Stimulated activated CD8-positive, alpha-beta memory T cell treated with anti-CD3 and anti-CD28 coated beads, Interleukin-7, amount 100 ng/mL, for 1 hour (primary cell): ENCODE measurements around the gene SPG7.
"Not testable (repeated sequence)": the region's sequence is repeated elsewhere in the genome, so short reads cannot be mapped to it uniquely, and the experiment has no call there.

ENCODE experiments used
- DNase-seq, 2 donors: peaks; one replicate each; pipeline ENCODE4 v3.0.0-alpha.2; 2020; ENCODE audit warnings: low read depth in 2 of 2

SPG7 gene

DNA sequence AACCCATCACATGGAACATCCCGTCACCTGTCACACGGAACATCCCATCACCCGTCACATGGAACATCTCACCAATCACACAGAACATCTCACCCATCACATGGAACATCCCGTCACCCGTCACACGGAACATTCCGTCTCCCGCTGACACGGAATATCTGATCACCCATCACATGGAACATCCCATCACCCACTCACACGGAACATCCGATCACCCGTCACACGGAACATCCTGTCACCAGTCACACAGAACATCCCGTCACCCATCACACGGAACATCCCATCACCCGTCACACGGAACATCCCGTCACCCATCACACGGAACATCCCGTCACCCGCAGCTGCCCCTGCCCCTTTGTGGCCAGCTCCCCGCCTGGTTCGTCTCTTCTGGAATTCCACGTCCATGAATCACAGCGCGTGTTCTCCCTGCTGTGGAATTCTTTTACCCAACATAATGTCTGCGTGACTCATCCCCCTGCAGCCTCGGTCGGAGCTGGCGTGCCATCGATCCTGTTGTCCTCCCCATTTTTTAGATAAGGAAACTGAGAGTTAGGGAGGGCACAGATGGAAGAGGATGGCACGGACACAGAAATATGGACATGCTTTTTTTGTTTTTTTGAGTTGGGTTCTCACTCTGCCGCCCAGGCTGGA is 73.0 kb downstream of the SPG7 start:
- no peak for DNase-seq

DNA sequence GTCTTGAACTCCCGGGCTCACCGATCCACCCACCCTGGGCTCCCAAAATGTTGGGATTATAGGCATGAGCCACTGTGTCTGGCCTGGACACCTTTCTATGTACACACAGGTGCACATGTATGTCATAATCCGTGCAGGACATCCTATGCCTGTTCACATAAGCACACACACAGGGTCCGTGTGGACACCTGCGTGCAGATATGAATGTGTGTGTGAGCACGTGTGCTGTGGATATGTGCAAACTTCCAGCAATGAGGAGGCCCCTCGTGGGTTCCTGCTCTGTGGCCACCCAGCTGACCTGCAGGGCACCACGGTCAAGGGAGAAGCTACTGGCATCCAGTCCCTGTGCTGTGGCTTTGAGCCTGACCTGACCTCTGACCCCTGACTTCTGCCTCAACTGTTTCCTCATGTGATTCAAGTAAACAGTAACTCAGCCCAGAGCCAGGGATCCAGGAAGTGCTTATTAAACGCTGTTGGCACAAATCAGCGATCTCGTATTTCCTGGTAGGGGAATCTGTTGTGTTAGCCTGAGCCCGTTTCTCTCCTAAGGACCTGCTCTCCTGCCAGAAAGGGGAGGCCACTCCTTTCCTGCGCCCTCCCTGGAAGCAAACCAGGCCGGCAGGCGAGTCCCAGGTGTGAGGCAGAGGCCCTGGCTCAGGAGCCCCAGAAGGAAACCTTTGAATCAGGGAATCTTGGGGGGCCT is 73.8 kb downstream of the SPG7 start:
- no peak for DNase-seq

DNA sequence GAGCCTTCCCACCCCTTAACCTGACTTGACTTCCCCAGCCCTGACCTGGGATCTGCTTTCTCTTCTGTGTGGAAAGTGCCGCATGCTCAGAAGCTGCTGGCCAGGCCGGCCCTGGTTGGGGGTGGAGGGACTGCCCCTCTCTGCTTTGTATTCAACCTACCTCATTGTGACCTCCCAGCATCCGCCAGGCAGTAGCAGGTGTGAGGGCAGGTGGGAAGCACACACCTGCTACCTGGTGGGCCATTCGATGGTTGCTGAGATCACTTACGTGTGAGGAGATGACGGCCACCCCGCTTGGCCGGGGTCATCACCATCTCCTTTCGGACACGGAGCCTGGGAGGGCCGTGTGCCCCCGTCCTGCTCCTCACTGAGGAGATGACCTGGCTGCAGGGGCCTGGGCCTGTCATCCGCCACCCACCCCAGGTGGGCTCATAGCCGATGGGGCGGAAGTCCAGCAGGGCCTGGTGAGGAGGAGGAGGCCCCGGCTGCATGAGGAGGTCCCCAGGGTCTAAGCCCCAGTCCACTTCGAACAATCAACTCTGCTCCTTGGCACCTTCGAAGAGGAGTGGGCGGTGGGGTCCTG is 74.5 kb downstream of the SPG7 start:
- no peak for DNase-seq

DNA sequence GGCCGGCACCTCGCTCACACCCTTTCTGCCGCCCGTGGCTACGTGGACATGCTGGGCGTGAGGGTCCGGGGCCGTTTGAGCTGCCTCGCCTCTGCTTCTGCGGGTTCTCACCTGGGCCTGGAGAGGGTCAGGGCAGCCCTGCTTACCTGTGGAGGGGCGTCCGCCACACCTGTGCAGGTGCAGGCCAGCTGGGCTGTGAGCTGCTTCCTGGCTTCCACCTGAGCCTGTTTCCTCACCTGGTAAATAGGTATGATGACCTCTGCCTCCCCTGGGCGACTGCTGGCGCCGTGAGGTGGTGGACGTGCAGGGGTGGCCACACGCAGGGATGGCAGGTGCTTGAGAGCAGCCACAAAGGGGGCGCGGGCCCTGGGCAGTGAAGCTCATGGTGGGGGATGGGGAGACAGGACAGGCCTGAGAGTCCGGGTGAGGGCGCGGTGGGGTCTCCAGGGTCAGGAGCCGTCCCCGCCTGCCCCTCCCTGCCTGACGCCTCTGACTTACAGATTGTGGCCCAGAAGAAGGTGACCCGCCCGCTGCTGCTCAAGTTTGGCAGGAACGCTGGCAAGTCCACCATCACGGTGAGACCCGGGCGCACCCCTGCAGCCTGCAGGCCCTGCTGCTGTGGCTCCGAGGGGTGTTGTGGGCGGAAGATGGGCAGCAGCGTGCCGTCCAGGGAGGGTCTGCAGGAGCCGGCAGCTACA is 75.1 kb downstream of the SPG7 start:
- DNase-seq, result no peak

DNA sequence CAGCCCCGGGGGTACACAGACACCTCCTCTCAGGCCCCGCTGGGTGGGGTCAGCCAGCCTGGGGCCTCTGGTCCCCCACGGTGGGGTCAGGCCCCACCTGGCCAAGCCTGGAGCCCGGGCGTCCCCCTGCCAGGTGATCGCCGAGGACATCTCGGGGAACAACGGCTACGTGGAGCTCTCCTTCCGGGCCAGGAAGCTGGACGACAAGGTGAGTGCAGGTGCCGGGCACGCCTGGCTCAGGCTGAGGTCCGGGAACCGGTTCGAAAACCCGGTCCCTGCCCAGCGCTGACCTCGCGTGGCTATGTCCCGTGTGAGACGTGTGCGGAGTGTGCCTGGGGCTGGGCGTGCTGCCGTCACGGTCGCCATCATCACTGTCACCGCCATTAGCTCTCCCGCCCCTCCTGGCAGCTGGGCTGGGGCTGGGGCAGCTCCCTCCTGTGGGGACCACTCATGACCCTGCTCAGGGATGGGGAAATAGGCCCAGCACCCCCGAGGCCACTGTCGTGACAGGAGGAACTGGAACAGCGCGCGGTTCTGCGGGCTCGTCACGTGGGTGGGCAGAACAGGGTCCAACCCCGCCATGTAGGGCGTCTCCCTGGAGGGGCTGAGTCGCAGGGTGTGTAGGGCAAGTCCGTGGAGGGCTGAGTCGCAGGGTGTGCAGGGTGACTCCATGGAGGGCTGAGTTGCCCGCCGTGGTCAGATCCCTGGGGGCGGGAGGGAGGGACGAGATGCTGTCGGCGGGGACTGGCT is 75.9 kb downstream of the SPG7 start:
- no peak for DNase-seq

DNA sequence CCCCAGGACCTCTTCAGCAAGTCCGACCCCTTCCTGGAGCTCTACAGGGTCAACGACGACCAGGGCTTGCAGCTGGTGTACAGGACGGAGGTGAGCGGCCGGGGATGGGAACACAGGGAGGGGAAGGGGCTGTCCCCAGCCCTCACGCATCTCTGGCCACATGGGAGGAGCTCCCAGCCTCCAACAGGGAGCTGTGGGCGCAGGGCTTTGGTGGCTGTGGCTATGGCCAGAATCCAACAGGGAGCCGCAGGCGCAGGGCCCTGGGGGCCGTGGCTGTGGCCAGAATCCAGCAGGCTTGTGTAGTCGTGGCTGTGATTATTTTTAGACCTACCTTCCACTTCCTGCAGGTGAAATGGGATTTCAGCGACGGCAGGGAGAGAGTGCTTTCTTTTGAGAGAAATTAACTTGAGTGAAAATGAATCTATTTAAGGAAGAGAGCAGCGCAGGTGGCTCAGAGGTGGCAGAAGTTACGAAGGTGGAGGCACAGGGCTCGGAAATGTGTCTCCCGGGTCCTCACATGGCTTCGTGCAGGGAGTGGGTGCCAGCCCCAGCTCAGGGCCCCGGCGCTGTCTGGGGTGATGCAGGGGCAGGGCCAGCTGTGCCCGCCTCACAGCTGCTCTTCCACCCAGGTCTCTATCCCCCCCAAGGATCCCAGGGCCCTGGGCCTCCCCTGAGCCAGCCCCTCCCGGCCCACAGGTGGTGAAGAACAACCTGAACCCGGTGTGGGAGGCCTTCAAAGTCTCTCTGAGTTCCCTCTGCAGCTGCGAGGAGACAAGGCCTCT is 76.8 kb downstream of the SPG7 start:
- no peak for DNase-seq

DNA sequence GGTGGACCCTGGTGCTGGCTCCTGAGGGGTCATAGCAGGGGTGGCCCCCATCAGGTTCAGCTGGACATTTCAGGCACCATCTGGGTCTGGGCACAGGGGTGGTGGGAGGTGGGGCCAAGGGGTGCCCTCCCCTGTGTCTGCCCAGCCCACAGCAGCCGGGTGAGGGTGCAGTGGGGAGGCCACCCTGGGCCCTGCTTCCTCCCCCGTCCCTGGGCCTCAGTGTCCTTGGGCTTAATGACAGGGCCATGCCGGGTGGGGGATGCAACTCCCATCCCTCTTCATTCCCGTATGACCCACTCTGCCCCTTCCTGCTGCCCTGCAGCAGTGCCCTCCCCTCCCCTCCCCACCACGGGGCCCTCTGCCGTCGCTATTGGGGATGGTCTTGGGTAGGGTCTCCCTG is 78.0 kb downstream of the SPG7 start:
- no peak for DNase-seq

DNA sequence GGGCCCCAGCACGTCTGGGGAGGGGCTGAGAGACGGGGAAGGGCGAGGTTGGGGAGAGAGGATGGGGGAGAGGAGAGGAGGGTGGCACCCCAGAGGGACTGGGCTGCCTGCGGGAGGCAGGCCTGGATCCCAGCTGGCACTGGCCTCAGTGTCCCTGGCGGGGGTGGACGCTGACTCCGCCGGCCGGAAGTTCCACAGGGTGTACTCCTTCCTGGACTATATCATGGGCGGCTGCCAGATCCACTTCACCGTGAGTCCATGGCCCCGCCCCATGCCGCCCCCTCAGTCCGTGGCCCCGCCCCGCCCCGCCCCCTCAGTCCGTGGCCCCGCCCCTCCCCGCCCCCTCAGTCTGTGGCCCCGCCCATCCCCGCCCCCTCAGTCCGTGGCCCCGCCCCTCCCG is 78.7 kb downstream of the SPG7 start:
- DNase-seq, result no peak

DNA sequence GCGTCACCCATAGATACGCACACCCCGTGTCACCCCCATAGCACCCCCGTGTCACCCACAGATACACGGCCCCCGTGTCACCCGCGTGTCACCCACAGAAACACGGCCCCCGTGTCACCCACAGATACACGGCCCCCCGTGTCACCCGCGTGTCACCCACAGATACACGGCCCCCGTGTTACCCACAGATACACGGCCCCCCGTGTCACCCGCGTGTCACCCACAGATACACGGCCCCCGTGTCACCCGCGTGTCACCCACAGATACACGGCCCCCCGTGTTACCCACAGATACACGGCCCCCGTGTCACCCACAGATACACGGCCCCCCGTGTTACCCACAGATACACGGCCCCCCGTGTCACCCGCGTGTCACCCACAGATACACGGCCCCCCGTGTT is 79.5 kb downstream of the SPG7 start:
- DNase-seq, result not testable (repeated sequence)

DNA sequence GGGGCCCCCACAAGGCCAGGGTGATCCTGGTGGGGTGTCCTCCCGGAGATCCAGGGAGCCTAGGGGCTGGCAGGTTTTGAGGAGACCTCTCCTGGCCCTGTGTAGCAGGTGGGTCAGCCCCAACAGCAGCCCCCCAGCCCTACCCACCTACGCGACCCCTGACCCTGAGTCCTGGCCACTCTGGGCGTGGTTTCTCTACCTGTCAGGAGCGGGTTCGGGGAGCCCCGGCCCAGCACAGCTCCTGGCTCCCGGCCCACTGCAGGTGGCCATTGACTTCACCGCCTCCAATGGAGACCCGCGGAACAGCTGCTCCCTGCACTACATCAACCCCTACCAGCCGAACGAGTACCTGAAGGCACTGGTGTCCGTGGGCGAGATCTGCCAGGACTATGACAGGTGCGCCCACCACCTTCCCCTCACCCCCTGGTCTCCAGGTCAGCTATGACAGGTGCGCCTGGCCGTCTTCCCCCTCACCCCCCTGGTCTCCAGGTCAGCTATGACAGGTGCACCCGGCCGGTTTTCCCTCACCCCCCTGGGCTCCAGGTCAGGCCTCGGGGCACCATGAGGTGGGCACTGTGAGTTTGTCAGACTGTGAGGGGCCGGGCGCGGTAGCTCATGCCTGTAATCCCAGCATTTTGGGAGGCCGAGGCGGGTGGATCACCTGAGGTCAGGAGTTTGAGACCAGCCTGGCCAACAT is 80.4 kb downstream of the SPG7 start:
- DNase-seq, result no peak

DNA sequence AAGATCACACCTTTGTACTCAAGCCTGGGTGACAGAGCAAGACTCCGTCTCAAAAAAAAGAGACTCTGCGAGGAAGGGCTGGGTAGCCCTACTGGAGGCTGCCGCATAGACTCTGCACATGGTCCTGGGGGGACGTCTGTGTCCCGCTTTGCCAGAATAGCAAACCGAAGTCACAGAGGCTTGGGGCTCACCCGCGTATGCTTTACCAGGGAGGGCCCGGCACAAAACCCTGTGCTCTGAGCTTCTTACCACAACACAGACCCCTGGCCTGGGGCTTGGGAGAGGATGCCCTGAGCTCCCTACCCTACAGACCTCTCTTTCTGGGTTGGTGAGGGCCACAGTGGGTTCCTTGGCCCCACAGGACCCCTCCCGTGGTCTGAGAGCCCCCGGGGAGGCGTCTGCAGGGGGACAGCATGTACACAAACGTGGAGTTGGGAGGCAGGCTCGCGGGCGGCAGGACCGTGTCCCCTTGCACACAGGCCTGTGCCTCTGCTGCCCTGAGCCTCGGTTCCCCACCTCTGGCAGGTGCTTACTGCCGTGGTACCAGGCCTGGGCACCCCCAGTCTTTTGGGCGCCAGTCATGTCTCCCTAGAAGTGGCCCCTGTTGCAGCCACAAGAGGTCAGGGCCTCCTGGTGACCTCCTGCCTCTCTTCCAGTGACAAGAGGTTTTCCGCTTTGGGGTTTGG is 81.2 kb downstream of the SPG7 start:
- no peak for DNase-seq

DNA sequence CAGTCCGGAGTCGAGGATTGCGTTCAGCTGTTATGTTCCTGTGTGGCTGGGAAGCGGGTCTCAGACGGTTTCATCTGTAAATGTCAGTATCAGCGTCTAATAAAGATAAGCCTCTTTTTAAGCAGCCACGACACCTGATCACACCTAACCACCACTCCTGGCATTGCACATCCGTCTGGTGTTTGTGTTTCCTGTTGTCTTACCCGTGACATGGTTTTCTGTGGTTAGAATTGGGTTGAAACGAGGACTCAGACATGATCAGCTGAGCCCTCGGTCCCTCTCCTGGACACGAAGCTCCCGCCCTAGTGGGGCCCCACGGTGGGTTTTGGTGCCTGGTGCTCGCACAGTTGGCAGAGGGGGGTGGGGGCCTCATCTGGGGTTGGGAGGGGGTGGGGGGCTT is 85.6 kb downstream of the SPG7 start:
- no peak for DNase-seq

DNA sequence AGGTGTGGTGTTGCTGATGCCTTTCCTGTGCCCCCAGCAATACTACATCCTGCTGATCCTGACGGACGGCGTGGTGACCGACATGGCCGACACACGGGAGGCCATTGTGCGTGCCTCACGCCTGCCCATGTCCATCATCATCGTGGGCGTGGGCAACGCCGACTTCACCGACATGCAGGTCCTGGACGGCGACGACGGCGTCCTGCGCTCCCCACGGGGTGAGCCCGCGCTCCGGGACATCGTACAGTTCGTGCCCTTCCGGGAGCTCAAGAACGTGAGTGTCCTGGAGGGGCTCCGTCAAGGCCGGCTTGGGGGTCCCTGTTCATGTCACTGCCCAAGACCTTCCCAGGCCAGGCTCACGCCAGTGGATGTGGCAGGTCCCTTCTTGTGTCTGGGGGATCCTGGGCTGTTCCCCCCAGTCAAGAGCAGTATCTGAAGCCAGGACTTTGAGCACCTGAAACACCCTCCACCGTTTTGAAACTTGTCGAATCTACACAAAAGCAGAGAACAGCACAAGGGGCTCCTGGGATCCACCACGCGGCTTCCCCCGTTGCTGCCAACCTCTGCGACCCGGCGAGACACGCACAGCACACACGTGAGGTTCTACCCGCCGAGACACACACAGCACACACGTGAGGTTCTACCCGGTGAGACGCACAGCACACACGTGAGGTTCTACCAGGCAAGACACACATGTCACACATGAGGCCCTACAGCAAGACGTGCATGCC is 87.3 kb downstream of the SPG7 start:
- DNase-seq, result no peak

DNA sequence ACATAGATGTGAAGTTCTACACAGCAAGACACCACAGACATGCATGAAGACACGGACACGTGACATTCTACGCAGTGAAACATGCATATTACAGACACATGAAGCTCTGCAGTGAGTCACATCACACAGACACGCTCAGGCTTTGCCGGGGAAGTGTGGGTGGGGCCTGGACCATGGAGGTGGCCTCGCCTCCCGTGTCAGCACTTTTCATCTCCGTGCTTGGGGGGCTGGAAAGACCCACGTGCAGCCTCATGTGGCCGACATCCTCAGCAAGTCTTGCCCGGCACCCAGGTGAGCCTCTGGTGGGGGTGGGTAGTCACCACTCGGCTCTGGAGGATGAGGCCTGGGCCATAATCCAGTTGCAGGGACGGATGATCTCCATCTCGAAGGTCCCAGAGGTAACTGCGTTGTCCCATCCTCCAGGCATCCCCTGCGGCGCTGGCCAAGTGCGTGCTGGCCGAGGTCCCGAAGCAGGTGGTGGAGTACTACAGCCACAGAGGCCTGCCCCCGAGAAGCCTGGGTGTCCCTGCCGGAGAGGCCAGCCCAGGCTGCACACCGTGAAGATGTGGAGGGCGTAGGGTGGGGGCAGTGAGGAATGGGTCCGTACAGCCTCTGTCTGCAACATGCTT is 88.0 kb downstream of the SPG7 start:
- DNase-seq, result no peak

DNA sequence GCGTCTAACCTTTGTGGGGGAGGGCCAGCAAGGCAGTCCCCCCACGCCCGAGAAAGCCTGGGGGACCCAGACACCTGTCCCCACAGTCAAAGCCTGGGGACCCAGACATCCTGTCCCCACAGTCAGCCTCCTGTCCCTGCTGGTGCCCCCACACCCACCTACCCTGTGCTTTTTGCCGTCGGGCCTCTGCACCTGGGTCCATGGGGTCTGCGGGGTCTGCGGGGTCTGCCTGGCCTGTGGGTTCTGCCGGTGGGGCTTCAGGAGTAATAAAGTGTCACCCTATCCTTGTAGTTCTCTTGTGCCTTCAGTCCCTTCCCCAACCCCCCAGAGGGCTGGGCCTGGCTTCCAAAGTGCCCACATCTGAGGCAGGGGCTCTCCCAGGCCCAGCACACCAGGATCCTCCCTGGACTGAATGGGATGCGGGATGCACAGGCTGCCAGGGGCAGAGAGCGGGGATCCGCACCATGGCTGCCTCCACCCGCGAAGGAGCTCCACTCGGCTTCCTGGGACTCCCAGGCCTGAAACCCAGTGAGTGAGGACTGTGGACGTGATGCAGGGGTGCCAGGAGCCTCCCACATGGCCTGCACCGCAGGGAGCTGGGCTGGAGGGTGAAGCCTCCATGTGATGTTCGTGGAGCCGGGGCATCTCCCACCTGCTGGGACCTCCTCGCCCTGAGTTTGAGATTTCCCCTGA is 88.9 kb downstream of the SPG7 start:
- no peak for DNase-seq

DNA sequence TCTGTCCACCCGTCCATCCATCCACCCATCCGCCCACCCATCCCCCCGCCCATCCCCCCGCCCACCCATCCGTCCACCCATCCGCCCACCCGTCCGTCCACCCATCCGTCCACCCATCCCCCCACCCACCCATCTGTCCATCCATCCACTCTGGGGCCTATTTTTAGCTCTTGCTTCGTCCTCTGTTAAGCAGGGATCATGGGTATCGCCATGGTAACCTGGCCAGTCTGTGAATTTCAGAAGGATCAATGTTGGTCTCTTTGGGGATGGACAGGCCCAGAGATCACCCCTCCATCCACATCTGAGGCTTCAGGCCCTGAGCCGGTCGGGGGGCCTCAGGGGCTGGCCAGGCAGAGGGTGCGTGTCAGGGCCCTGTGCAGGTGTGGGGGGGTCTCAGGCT is 90.0 kb downstream of the SPG7 start:
- DNase-seq, result no peak

DNA sequence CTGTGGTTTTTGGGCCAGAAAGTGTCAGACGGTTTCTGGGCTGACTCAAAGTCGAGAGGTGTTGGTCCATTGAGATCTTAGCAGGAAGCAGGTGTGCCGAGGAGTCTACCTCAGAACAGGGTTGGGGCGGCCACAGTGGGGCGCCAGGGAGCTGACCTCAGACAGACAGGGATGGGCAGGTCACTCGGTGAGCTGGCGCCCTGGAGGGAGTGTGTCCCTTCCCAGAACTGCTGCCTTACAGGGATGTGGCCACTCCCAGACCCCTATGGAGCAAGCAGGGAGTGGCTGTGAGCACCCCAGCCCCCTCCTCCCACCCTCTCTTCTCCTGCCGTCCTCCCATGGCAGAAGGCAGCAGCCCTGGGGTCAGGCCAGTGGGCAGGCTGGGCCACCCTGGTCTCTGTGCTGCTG is 91.3 kb downstream of the SPG7 start:
- no peak for DNase-seq

DNA sequence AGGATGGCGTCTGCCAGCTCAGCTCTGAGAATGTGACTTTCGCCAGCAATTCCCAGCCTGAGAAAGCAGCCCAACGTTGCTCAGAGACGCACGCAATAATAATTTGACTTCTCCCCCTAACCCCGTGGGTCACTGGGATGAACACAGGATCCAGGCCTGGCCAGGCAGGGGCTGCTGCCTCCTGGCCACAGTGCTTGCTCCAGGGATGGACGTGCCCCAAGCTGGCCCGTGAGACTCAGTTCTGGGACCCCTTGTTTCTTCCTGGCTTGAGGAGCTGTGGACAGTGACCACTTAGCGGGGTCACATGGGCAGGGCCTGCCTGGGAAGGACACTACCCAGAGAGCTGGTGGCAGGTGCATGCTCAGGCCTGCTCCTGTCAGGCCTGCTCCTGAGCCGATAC is 91.7 kb downstream of the SPG7 start:
- no peak for DNase-seq
